ENCODE results near the gene LDLRAD2.

Gene LDLRAD2

DNA sequence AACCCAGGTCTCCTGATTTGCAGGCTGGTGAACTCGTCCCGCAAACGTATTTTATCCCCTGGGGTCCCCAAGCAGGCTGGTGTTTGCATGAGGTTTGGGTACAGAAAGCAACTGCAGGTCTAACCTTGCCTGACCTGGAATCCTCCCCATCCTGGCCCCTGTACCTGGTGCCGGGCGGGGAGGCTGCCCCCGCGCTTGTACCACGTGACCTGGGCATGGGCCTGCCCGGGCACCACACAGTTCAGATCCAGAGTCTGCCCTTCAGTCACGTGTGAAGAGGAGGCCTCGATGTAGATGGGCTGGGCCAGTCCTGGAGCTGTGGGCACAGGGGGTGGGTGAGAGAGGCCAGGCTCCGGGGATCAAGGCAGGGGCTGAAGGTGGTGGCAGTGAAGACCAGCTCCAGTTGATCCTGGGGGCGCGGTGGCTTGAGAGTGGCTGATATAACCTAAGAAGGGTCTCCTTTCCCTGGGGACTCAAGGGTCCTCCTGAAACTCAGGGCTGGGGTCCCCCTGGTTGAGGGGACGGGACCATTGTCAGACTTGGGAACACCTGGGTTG lies 30.6 kb downstream of the LDLRAD2 start:
- DNase-seq (ENCODE audit: low spot score), result no peak

DNA sequence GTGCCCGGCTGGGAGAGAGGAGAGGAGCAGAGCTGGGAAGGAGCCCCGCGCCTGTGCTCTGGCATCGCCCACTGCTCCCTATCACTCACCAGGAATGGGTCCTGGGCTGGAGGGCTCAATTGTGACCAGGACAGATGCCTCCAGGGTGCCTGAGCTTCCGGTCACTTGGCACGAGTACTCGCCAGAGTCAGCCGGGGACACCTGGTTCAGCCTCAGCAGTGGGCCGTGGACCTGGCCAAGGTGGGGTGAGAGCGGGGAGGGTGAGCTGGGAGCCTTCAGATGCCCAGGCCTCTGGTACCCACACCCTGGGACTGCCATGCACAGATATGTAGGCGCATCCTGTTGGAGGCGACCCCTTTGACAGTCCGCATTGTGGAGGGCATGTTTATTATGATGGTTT lies 31.1 kb downstream of the LDLRAD2 start:
- DNase-seq (ENCODE audit: low spot score), result no peak

DNA sequence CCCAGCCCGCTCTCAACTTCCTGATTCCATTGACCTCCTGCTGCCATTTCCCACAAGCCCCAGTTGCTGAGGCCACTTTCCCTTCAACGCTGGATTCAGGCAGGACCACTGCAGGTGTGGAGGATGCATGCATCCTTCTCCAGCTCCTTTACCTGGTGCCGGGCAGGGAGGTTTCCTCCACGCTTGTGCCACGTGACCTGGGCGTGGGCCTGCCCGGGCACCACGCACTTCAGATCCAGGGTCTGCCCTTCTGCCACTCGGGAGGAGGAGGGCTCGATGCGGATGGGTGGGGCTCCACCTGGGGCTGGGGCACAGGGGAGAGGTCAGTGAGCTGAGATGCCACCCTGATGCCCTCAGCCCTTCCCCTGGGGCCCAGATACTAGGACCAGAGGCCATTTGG lies 31.9 kb downstream of the LDLRAD2 start:
- no peak for DNase-seq (ENCODE audit: low spot score)

DNA sequence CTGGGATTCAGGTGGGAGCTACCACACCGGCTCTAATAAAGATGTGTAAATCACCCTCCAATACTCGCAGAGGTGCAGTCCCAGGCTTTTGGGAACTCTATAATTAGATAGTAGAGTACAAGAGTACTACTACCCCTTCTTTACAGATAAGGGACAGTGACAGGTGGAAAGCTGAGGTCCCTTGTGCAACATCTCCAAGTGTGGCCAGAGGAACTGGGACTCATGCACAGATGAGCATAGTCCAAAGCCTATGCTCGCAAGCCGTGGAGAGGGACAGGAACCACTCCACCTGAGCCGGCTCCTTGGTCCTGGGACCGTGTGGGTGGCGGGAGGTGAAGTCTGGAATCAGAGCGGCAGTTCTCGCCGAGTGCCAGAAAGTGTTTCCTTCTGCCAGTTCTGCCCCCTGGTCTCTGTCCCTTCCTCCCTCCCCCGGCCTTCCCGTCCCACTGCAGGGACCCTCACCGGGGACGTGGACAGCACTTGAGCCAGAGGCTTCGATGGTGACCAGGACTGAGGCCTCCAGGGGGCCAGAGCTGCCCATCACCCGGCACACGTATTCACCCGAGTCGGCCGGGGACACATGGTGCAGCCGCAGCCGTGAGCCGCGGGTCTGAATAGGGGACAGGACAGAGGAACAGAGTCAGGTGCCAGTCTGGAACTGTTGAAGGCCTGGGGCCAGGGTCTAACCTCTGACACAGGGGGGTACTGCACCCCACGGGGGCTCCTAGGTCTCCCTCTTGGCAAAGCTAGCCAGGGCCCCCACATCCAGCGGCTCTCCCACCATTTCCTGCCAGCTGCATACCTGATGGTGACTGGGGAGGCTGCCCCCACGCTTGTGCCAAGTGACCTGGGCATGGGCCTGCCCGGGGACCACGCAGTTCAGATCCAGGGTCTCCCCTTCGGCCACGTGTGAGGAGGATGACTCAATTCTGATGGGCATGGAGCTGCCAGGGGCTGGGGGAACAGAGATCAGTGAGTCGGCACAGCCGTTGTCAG lies 33.9 kb downstream of the LDLRAD2 start:
- DNase-seq (ENCODE audit: low spot score), result no peak

DNA sequence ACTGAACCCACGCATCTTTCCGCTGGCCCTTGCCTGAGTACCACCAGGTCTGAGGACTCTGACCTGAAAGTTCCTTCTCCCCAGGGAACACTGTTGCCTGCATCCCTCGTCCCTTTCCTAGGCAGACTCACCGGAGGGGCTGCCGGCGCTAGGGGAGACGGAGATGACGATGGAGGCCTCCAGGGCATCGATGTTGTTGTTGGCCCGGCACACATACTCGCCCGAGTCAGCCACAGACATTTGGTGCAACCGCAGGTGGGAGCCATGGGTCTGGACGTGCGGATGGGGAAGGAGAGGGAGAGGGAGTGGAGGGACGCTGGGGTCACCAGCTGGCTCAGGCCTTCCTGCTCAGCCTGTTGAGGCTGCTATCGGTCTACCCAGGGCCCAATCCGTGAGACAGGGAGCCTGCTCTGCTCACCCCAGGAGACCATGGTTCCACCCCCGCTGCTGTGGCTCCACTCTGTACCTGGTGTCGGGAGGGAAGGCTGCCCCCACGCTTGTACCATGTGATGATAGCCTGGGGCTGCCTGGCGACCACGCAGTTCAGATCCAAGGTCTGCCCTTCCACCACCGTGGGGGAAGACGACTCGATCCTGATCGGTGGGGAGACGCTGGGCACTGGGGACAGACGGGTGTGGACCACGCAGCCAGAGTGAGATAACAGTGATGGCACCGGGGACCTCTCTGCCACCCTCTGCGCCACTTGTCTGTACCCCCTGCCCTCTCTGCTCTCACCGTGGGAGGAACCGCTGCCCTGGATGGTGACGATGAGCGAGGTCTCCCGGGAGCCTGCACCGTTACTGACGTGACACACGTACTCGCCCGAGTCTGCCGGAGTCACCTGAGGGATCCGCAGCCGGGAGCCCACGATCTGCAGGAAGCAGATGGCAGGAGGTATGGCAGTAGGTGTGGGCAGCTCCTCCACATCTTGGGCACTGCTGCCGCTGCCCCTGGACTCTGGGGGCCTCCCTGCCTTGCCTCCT lies 35.4 kb downstream of the LDLRAD2 start:
- DNase-seq (ENCODE audit: low spot score), result no peak

DNA sequence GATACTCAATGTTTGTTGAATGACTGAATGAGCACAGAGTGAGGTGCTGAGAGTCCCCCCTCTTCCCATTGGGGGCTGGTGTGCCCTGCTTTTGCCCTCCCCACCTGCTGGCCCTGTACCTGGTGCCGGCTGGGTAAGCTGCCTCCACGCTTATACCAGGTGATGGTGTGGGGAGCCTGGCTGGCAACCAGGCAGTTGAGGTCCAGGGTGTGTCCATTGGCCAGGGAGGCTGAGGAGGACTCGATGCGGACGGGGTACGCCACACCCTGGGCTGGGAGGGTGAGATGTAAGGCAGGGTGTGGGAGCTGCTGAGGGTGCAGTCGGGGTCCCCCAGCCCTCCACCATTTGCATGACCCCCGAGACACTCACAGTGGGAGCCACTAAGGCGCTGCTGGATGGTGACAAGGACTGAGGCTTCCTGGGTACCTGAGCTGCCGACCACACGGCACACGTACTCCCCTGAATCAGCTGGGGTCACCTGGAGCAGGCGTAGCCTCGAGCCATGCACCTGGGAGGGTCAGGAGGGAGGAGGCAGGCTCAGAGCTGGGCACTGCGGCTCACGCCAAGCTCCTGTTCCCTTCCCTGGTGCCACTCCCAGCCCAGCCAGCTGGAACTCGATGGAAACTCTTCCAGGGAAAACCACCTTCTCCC lies 36.6 kb downstream of the LDLRAD2 start:
- DNase-seq (ENCODE audit: low spot score), result no peak

DNA sequence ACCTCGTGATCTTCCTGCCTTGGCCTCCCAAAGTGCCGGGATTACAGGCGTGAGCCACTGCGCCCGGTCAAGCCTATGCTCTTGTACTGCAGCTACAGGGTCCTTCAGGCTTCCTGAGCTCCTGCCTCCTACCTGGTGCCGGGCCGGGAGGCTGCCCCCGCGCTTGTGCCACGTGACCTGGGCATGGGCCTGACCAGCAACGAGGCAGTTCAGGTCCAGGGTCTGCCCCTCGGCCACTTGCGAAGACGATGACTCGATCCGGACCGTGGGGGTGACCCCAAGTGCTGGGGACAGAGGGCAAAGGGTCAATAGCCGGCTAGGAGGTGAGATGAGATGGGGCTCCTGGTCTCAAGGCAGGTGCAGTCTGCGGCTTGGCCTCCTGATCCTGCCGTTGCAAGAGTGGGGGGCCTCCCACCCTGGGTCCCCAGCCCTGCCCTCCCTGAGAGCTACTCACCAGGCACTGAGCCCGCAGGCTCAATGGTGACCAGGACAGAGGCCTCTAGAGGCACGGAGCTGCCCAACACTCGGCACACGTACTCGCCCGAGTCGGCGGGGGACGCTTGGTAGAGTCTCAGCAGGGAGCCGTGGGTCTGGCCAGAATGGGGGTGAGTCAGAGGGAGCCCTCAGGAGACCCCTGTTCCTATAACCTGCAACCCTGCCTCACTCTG lies 38.0 kb downstream of the LDLRAD2 start:
- no peak for DNase-seq (ENCODE audit: low spot score)

DNA sequence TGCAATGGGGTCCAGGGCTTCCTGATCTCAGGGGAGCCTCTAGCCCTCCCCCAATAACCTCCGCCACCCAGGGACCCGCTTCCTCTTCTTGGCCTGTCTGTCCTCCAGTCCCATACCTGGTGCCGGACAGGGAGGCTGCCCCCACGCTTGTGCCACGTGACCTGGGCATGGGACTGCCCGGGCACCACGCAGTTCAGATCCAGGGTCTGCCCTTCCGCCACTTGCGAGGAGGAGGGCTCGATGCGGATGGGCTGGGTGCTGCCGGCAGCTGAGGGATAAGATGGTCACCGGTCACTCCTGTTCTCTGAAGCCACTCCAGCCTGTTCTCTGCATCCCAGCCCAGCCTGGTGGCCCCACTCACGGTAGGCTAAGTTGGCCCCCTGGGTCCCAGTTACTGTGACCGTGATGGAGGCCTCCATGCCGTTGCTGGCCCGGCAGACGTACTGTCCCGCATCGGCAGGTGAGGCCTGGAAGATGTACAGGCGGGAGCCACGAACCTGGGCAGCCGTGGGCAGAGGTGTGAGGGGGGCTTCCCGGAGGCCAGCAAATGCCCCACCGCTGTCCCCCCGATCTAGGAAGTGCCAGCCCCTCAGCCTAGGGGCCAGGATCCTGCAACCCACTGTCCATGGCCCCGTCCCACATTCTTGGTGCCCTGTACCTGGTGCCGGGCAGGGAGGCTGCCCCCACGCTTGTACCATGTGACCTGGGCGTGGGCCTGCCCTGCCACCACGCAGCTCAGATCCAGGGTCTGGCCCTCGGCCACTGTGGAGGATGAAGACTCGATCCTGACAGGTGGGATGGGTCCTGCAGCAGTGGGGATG lies 39.6 kb downstream of the LDLRAD2 start:
- no peak for DNase-seq (ENCODE audit: low spot score)

DNA sequence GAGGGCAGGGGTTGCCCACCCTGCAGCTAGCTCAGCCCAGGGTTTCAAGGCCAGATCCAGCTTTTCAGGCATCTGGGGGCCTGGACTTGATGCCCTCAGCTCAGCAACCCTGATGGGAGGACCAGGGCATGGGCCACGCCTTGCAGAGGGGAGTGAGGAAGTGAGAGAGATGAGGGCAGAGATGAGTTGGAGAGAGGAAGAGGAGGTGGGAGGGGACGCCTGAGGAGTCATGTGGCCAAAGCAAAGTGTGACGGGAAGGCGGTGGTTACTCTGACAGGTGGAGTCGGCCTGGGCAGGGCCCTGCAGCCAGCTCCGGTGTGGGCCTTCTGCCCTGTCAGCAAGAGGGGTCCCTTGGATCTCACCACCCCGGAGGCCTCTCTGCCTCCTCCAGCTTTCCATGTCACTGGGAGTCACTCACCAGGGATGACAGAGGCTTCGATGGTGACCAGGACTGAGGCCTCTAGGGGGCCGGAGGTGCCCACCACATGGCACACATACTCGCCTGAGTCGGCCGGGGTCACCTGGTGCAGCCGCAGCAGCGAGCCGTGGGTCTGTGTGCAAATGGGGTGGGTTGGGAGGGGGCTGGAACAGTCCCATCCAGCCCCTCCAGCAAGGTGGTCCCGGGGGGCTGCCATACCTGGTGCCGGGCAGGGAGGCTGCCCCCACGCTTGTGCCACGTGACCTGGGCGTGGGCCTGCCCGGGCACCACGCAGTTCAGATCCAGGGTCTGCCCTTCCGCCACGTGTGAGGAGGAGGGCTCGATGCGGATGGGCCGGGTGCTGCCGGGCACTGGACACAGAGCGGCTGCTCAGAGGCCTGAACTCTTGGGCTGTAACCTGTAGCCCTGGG lies 40.4 kb downstream of the LDLRAD2 start:
- DNase-seq (ENCODE audit: low spot score), result peak; percentile 32

DNA sequence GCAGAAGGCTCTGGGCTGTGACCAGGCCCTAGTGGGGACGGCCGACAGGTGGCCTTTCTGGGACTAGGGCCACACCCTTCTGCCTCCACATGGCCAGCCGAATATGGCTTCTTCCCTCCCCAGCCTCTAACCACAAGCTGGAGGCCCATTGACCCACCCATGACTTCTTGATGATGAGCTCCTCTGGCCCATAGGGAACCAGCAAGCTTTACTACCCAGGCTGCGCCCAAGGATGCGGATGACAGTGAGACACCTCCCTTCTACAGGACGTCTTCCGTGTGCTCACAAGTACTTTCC lies 41.0 kb downstream of the LDLRAD2 start:
- no peak for DNase-seq (ENCODE audit: low spot score)

DNA sequence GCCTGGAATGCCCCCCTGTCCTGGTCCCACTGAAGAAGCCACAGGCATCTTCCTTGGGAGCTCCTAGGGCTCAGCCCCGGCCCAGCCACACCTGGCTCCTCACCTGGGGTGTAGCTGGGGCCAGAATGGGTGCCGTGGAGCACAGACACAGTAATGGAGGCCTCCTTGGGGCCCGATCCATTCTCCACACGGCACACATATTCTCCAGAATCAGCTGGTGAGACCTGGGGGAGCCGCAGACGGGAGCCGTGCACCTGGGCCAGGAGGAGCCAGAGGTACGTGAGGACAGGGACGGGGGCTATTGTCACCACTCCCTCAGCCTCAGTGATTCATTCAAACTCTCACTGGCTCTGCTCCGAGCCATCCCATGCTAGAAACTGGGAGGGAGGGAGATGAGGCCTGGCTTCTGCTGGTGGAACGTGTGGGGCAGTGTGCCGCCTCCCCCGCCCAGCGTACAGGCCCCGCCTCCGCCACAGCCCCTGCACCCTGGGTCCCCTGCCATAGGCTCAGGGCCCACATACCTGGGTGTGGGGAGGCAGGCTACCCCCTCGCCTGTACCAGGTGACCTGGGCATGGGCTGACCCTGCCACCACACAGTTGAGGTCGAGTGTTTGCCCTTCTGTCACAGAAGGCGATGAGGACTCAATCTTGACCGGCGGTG lies 42.2 kb downstream of the LDLRAD2 start:
- DNase-seq (ENCODE audit: low spot score), result no peak

DNA sequence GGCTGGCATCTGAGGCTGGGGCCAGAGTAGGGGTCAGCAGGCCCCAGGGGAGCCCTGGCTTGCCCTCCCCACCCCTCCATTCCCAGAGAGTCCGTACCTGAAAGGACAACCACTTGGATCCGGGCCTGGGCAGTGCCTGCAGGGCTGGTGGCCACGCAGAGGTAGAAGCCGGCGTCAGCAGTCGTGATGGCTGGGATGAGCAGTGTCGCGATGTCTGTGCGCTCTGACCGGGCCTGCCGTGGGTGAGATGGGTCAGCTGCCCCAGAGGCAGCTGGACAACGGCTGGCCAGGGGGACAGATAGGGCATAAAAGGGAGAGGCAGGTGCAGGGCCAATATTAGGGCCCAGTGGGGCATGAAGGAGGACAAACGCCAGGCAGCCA lies 42.7 kb downstream of the LDLRAD2 start:
- no peak for DNase-seq (ENCODE audit: low spot score)

DNA sequence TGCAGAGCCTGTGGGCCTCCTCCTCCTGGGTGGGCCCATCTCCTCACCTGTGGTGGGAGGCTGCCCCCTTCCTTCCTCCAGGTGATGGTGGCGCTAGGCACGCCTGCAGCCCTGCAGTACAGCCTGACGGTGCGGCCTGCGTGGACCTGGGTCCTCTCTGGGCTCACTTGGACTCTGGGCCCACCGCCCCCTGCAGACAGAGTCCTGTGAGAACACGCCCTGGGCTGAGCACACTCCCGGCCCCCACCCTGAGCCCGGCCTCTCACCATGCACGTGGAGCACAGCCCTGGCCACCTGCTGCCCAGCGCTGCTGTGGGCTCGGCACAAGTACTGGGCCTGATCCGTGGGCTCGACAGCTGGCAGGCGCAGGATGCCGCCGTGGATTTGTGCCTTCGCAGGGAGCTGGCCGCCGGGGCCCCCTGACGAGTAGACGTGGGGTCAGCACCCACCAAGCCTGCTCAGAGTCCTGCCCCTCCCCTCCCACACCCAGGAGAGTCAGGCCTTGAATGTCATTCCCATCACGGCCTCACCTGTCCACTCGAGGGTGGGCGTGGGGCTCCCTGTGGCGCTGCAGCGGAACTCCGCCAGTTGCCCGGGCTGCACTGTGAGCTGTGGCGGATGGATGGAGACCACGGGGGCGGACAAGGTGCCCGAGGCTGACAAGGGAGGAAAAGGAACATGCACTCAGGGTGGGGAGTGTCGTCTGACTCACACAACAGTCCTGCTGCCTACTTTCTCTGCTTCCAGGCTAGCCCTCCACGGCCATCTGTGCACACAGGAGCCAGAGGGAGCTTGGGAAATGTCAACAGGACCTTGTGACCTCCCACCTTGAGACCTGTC lies 43.4 kb downstream of the LDLRAD2 start:
- DNase-seq (ENCODE audit: low spot score), result no peak

DNA sequence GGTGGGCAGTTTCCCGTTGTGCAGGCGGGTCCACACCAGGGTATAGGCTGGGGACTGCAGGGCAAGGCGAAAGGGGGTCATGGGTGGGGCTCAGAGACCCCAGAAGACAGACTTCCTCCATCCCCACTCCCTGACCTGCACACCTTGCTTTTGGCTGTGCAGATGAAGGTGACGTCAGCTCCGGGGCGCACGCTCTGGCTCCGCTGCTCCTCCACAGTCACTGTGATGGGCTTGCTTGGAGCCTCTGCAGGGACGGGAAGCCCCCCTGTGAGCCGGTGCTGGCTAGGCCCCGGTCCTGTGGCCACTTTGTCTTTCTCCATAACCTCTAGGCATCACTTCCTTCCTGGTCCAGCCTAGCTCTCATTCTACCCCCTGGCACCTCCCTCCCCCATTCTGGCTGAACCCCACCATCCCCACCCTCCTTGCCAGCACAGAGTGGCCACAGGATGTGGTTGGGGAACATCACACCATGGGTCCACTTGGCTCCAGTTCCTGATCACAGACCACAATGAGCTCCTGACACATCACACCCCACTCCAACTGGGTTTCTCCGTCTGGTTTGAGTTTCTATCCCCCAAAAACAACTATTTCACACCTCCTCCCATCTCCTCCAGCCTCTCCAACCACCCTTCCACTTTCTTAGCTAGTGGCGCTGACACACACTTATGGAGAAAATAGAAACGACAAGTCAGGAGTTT lies 45.2 kb downstream of the LDLRAD2 start:
- DNase-seq (ENCODE audit: low spot score), result no peak

DNA sequence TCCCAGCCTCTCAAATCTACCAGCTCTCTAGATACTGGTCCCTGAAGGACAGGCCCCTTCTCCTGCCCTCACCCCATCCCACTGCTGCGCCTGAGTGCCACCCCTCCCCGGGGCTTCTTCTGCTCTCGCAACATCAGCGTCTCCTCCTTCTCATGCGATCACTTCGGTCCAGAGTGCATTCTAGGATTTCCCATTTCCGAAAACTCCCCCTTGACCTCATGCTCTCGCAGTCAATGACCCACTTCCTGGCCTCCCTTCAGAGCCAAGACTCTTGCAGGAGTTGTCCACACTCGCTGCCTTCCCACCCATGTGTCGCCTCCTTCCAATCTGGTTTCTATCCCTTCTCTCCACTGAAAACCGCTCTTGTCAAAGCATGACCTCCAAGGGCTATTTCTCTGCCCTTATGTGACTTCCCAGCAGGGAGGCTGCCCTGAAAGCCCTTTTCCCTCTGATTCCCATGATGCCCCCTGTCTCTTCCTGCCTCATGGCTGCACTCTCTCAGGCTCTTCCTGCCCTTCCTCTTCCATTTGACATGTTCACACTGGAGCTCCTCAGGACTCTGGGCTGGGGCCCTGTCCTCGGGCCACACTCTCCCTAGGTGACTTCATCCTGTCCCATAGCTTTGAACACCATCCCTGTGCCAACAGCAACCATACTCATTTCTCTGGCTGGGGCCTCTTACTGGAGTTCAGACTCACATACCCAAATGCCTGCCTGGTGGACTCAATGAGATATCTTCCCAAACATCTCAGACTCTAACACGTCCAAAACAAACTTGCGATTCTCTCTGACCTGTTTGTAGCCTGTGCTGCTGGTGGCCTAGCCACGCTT lies 46.0 kb downstream of the LDLRAD2 start:
- no peak for DNase-seq (ENCODE audit: low spot score)

DNA sequence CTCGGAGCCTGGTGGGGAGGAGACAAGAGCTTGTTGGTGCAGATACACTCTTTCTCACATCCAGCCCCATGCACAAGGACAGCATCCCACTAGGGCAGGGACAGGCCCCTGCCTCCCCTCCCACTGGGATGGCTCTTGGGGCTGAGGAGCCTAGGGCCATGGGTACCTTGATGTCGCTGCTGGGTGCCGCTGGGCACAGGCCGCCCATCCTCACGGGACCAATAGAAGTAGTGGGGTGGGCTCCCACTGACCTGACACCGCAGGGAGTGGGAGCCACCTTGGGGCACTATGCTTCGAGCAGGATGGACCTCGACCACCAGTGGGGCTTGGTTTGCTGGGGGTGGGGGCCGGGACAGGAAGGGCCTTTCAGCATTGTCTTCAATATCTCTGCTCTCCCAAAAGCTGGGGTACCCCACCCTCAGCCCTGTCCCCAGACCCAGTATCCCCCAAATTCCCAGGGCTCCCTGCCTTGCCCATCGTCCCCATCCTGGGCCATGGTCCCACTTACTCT lies 47.7 kb downstream of the LDLRAD2 start:
- no peak for DNase-seq (ENCODE audit: low spot score)

Measured in NAMALWA (cell line).